A673 (cell line): Measurements from ENCODE around the gene GLO1. TPM values are rescaled to one million over a fixed set of nuclear protein-coding genes. Genes with fewer than 3 reads are reported as not detected.

Source experiments
- BruUV-seq: library from RNA; stranded (reverse); fragments of 400-500 nt; replicated peaks from 2 replicates; lab custom pipeline; 2021; lab: Mats Ljungman, UMichigan
- CTCF ChIA-PET: fragments of 300-600 bp; sonication (Branson Sonifier 250); formaldehyde crosslinking; loops from one replicate; lab custom pipeline; 2022; ENCODE audit warnings: antibody characterized with exemption; lab: Charles Lee
- POLR2A ChIA-PET: fragments of 300-600 bp; sonication (Branson Sonifier 250); formaldehyde crosslinking; loops from one replicate; lab custom pipeline; 2022; ENCODE audit warnings: antibody characterized with exemption; ENCODE audit not compliant: low non-redundant PET; lab: Charles Lee
- DNase-seq: peaks from one replicate; pipeline ENCODE4 v3.0.0-alpha.2; 2015; ENCODE audit warnings: low spot score
- H3K27ac ChIP-seq: fragments of 200-600 bp; sonication (generic); 2 replicates; pipeline ENCODE4 v1.5.1; 2016; ENCODE audit warnings: mixed run types, low read depth, mild to moderate bottlenecking, mixed read lengths, antibody characterized with exemption, low read length; ENCODE audit not compliant: poor library complexity, severe bottlenecking
- H3K27me3 ChIP-seq: fragments of 200-600 bp; sonication (generic); replicated peaks from 2 replicates; pipeline ENCODE4 v1.6.1; 2017; ENCODE audit warnings: mixed run types, low read depth, mild to moderate bottlenecking, mixed read lengths, antibody characterized with exemption, low read length; ENCODE audit not compliant: insufficient read depth, poor library complexity
- H3K36me3 ChIP-seq: fragments of 200-600 bp; sonication (generic); 2 replicates; pipeline ENCODE4 v1.6.1; 2016; ENCODE audit warnings: mixed run types, mild to moderate bottlenecking, mixed read lengths, antibody characterized with exemption, low read length; ENCODE audit not compliant: insufficient read depth, poor library complexity, severe bottlenecking
- H3K4me1 ChIP-seq: fragments of 200-600 bp; sonication (generic); 2 replicates; pipeline ENCODE4 v1.6.1; 2017; ENCODE audit warnings: mixed run types, mild to moderate bottlenecking, mixed read lengths, antibody characterized with exemption, low read length; ENCODE audit not compliant: insufficient read depth, poor library complexity, severe bottlenecking
- H3K4me3 ChIP-seq: fragments of 200-600 bp; sonication (generic); 2 replicates; pipeline ENCODE4 v1.5.1; 2016; ENCODE audit warnings: low read depth, mixed run types, mild to moderate bottlenecking, mixed read lengths, low read length; ENCODE audit not compliant: poor library complexity, severe bottlenecking
- H3K9me3 ChIP-seq: fragments of 200-600 bp; sonication (generic); 2 replicates; pipeline ENCODE4 v1.6.1; 2016; ENCODE audit warnings: mixed run types, low read depth, mild to moderate bottlenecking, mixed read lengths, antibody characterized with exemption, low read length; ENCODE audit not compliant: poor library complexity, severe bottlenecking
- CTCF ChIP-seq: fragments of 300-800, 200-600 bp; sonication (generic); conservative IDR thresholded peaks from 2 replicates; pipeline ENCODE4 v1.5.1; 2017; ENCODE audit warnings: low read depth, mild to moderate bottlenecking, antibody characterized with exemption, low read length, moderate library complexity, mixed read lengths
- EZH2 ChIP-seq: fragments of 200-600 bp; sonication (generic); IDR thresholded peaks from 2 replicates; pipeline ENCODE4 v1.6.1; 2017; ENCODE audit warnings: borderline replicate concordance, low read depth, mild to moderate bottlenecking, mixed read lengths, antibody characterized with exemption, low read length; ENCODE audit not compliant: poor library complexity, severe bottlenecking
- intact Hi-C: fragments of 100-400 bp; cut with micrococcal nuclease; formaldehyde crosslinking; loops from one replicate; pipeline ENCODE4 v1.10.0; 2022; ENCODE audit not compliant: unreplicated experiment
- total RNA-seq: library from RNA; stranded (reverse); gene quantifications from 2 replicates; pipeline ENCODE4 v1.2.3, GENCODE V29; 2021

Gene GLO1
- total RNA-seq, 1 experiment from 2014 or later: 183 TPM

GRCh38 chr6:38676974-38677544 is 25.9 kb downstream of the GLO1 start:
- Histone ChIP-seq H3K36me3 (peaks cover 43% of the 10 kb centered on the region), H3K4me1 (no peaks in the 10 kb centered on the region), H3K27me3 (no peaks in the 10 kb centered on the region), H3K4me3 (no peak overlapping the region), H3K27ac (no peak overlapping the region), H3K9me3 (no peaks in the 10 kb centered on the region)
- POLR2A ChIA-PET: no interaction called here
- DNase-seq: no peak
- TF ChIP-seq CTCF (no peak), EZH2 (no peak)
- BruUV-seq: no TSS peak
- intact Hi-C loops: no loop called here
- CTCF ChIA-PET: no interaction called here

GRCh38 chr6:38676236-38676973 is 26.5 kb downstream of the GLO1 start:
- no peak overlapping the region for H3K4me3 ChIP-seq
- POLR2A ChIA-PET: no interaction called here
- no peak for DNase-seq
- intact Hi-C loops: no loop called here
- CTCF ChIA-PET: no interaction called here
- TSS peak; percentile 83 for BruUV-seq
- no peaks in the 10 kb centered on the region for H3K9me3 ChIP-seq
- TF ChIP-seq CTCF (no peak), EZH2 (no peak)
- no peak overlapping the region for H3K27ac ChIP-seq
- H3K4me1 ChIP-seq: no peaks in the 10 kb centered on the region
- H3K27me3 ChIP-seq: no peaks in the 10 kb centered on the region
- H3K36me3 ChIP-seq: peaks cover 37% of the 10 kb centered on the region

- intact Hi-C loops: no loop called here
- Histone ChIP-seq H3K4me3 (no peak overlapping the region), H3K27ac (no peak overlapping the region), H3K36me3 (peaks cover 24% of the 10 kb centered on the region), H3K27me3 (no peaks in the 10 kb centered on the region), H3K4me1 (no peaks in the 10 kb centered on the region), H3K9me3 (no peaks in the 10 kb centered on the region)
- no TSS peak for BruUV-seq
- ChIA-PET POLR2A (no interaction called here), CTCF (no interaction called here)
- no peak for TF ChIP-seq EZH2
- no peak for TF ChIP-seq CTCF
- DNase-seq: peak; percentile 10
Observed at GRCh38 chr6:38673397-38674165, 29.4 kb downstream of the GLO1 start.
